Putamen (tissue), 1 donor: Measurements from ENCODE around the gene SRRM1.

Experiments used
- DNase-seq: peaks from one replicate; pipeline ENCODE4 v3.0.0-alpha.2; 2016; ENCODE audit warnings: low spot score

Gene SRRM1, protein sequence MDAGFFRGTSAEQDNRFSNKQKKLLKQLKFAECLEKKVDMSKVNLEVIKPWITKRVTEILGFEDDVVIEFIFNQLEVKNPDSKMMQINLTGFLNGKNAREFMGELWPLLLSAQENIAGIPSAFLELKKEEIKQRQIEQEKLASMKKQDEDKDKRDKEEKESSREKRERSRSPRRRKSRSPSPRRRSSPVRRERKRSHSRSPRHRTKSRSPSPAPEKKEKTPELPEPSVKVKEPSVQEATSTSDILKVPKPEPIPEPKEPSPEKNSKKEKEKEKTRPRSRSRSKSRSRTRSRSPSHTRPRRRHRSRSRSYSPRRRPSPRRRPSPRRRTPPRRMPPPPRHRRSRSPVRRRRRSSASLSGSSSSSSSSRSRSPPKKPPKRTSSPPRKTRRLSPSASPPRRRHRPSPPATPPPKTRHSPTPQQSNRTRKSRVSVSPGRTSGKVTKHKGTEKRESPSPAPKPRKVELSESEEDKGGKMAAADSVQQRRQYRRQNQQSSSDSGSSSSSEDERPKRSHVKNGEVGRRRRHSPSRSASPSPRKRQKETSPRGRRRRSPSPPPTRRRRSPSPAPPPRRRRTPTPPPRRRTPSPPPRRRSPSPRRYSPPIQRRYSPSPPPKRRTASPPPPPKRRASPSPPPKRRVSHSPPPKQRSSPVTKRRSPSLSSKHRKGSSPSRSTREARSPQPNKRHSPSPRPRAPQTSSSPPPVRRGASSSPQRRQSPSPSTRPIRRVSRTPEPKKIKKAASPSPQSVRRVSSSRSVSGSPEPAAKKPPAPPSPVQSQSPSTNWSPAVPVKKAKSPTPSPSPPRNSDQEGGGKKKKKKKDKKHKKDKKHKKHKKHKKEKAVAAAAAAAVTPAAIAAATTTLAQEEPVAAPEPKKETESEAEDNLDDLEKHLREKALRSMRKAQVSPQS

DNA sequence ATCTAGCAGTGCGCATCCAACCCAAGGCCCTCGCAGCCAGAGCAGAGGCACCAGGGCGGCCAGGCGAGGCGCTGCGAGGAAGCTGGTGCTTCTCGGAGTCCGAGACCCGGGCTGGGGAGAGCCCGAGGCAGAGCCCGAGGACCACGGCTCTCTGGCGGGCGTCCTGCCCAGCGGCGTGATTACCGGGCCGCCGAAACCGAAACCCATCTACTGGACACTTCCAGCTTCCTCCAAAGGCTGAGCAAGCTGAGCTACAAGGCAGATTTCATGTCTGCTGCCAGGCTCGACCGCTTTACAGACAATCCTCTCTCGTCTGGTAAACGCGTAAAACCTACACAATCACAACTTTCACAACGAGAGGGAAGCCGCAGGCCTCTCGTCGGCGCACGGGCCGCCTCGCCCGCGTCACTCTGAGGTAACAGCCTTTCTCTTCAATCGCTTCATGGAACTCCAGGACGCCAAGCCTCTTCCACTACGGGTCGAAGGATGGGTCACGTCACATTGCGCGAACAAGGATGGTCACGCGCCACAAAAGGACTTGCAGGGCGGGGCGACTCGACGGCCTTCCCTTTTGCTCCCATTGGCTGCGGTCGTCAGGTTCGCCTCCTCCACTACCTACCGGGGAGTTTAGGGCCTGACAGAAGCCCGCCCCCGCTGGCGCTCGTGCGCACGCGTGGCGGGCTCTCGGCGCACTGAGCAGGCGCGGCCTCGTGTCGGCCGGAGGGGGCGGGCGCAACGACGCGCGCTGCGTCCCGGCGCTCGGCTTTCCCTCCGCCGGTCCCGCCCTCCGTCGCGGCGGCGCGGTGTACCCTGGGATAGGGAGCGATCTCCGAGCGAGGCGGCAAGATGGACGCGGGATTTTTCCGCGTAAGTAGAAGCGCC, at the start of gene SRRM1:
SRRM1 (plus strand) TSS at position 822 of the 882 bp plus-strand sequence; CDS start at position 847, 25 bp downstream.
- DNase-seq, result peak; percentile 100

DNA sequence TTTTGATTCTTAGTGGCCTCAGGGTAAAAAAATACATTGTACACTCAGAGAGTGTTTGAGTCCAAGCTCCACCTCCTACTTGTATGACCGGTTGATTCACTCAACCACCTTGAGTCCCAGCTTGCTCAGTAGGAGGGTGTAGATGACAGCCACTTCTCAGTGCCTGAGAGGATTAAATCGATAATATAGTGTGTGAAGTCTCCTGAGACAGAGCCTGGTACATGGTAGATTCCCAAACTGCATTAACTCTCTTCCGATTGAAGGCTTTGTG, 48.8 kb upstream of the SRRM1 start:
- no peak for DNase-seq

DNA sequence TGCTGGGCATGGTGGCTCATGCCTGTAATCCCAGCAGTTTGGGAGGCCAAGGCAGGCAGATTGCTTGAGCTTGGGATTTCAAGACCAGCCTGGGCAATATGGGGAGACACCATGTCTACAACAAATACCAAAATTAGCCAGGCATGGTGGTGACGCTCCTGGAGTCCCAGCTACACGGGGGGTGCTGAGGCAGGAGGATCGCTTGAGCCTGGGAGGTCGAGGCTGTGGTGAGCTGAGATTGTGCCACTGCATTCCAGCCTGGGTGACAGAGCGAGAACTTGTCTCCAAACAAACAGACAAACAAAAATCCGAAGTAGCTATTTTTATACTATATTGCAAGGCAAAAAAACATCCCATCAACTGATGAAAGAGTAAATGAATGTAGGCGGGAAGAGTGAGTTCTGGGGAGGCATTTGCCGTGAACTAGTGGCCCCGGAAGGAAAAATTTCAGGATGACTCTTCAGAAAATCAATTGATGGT, 46.7 kb upstream of the SRRM1 start:
- DNase-seq, result no peak

DNA sequence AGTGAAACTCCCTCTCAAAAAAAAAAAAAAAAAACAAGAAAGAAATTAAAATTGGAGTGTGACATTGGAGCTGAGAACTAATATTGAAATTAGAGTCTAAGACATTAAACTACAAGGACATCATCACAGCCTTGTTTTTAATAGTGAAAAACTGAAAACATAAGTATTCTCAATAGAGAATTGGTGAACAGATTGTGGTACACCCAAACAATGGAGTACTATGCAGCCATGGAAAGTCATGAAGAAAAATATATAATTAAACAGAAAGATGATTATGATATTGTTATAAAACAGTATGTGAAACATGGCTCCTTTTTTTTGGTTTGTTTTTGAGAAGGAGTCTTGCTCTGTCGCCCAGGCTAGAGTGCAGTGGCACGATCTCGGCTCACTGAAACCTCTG, 43.8 kb upstream of the SRRM1 start:
- no peak for DNase-seq

DNA sequence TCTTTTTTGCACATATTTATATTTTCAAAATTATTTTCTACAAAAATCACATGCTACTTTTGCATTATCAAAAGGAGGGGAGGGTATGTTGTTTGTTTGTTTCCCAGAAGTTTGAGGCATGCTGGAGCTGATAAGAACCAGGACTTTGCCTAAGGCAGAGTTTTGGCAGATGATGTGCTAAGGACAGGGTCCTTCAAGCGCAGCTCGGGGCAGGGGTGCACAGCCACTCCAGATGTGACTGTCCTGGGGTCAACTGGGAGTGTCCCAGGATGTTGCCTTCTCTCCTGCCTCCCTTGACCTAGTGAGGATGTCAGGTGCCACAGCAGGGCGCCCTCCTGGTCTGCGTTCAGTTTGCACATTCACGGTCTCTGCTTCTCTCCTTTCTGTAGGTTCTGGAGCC, 42.6 kb upstream of the SRRM1 start:
- DNase-seq, result no peak

DNA sequence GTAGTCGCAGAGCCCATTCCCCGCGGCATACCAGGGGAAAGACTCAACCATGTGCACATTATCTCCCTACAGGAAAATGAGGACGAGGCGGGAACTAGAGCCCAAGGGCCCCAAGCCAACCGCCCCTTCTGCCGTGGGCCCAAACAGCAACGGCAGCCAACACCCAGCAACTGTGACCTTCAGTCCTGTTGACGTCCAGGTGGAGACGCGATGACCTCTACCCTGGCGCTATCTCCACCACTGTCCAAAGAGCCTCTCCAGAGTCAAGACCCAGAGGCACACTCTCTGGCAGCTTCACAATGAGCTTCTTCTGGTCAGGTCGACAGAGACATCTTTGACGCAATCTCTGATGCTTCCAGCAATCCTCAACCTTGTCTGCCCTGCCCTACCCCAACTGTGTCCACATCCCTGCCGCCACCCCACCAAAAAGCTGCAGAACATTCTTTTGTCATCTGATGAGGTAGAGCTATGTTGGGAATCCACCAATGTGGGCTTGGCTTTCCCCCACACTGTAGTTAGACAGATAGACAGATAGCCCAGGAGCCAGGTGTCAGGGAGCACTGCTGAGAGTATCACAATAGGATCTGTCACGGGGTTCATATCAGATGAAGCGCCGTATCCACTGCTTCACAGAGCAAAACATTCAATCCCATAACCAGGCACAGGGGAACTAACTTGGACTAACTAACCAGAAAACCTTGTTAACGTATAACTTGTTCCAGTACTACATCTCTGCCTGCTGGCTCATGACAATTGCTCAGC, 37.4 kb upstream of the SRRM1 start:
- no peak for DNase-seq

DNA sequence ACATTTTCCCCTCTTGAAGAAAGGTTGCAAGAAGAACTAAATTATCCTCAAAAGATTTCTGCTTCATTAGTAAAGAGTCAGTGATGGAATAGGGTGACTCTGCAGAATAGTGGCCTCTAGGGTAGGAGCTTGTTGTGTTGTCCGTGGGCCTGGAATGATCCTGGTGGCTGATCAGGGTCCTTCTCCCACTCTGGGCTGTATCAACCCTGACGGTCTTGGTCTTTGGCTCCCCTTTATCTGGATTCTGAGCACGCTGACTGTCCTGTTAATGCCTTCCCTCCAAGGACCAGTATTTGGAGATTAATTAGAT, 36.9 kb upstream of the SRRM1 start:
- no peak for DNase-seq

DNA sequence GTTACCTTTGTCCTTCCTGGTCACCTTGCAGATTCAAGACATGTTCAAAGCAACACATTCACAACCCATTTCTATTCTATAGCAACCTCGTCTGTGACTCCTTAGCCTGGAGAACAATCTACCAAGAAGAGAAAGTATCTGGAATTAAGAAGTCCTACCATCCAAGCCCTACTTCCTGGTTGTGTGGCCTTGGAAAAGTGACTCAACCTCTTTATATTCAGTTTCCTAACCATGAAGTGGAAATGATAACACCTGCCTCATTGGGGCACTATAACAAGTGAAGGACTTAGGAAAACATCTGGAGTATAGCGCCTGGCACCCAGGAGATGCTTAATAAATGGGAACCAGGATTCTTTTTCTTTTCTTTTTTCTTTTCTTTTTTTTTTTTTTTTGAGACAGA, 36.5 kb upstream of the SRRM1 start:
- no peak for DNase-seq

DNA sequence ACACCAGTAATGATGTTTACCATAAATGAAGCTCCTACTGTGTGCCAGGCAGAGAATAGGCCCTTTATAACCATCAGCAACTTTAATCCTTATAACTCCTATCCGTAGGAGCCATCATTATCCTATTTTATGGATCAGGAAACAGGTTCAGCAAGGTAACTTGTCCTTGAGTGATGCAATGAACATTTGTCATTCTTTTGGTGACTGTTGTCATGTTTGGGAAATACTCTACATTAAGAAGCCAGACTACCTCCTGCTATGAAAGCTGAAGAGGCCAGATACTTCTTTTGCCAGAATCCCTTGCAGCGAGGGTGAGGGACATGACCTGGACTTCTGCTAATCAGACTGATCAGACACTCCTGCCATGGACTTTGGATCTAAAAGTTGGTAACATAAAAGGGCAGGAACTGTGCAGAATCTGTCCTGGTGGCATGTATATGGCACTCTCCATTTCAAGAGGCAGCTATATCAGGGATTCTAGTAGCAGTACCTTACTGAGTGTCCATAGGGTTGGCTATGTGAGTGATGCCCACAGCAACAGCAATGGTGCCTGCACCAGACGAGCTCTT, 33.1 kb upstream of the SRRM1 start:
- DNase-seq, result no peak

DNA sequence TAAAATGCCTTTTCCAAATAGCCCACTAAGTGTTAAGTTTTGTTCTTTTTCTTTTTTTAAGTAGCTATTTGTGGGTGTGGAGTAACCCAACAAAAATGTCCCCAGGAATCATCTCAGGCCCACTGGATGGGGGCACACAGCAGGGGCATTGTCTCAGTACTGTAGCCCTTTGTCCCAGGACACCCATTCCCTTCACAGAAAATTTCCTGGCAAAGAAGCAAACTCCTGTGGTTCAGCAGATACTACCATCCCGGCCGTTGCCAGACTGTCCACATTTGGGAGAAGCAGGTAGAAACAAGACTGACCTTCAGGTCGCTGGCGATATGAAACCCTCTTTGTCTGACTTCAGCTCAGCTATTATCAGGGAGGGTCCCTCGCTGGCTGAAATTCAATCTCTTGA, 23.7 kb upstream of the SRRM1 start:
- DNase-seq, result peak; percentile 84

DNA sequence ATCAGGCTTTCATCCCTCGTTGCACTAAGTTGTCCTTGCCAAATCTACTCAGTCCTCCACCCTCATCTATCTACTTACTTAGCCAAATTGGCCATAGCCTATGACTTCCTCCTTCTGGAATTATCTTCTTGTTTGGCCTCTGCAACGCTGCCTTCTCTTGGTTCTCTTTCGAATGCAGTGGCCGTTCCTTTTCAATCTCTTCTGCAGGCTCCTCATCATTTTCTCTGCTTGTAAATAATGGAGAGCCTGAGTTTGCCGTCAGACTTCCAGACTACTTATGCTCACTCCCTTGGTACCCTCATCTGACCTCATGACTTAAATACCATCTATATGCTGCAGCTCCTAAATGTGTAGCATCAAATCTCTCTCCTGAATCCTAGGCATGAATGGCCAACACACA, 22.4 kb upstream of the SRRM1 start:
- no peak for DNase-seq

DNA sequence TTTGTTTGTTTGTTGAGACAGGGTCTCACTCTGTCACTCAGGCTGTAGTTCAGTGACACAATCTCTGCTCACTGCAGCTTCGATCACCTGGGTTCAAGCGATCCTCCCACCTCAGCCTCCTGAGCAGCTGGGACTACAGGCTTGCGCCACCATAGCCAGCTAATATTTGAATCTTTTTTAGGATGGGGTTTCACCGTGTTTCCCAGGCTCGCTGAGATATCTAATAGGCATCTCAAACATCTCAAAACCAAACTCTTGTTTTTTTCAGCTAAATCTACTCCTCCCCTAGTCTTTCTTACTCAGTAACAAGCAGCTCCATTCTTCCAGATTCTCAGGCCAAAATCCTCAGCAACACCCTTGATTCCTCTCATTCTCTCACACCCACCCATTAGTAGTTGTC, 22.0 kb upstream of the SRRM1 start:
- no peak for DNase-seq

DNA sequence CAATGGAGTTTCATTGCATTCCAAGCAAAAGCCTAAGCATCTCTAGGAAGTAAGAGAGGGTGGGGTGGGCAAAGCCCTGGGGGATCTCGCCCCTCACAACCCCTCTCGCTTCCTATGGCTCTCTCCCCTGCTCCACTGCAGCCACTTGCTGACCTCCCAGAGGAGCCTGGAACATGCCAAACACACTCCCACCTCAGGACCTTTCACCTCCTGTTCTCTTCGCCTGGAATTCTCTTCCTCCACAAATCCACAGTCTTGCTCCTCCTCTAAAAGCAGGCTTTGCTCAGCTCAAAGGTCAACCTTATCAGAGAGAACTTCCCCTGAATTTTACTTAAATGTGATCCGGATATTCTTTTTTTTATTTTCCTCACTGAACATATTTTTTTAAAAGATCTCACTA, 20.9 kb upstream of the SRRM1 start:
- DNase-seq, result no peak

DNA sequence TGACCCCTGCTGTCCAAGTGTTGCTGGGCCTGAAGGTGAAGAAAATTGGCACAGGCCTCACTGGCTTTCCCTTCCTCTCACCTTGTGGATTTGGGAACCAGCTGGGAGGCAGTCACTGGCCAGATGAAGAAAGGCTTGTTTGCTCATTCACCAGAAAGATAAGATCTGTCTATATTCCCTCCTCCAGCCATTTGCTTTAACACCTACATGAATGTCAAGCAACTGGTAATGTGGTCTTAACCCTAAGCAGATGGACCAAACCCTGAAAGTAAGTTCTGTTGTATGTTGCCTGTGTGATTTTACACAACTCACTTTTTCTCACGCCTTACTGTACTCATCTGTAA, 10.3 kb upstream of the SRRM1 start:
- no peak for DNase-seq

DNA sequence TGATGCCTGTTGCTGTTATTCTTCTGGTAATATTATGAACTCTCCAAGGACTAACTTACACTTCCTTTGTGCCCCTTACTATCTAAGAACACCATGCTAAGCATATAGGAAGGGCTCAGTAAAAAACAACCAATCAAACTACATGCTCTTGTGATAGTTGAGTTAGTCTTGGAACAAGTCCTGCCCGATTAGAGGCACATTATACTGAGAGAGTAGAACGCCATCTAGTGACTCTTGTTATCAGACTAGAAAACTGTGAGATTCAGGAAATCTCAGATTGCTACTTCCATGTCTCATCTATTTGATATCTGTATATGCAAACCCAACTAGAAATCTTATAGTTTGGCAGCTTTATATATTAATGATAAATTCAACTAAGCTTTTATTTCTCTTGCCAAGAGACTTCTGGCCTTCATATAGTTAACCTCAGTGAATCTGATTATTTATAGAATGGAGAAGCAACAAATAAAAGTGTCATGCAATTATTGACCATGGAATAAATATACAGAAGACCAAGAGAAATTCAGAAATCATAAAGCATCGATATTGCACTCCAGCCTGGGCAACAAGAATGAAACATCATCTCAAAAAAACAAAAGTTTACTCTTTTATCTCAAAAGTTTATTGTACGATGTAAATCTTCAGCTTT, 7.8 kb upstream of the SRRM1 start:
- peak; percentile 80 for DNase-seq

DNA sequence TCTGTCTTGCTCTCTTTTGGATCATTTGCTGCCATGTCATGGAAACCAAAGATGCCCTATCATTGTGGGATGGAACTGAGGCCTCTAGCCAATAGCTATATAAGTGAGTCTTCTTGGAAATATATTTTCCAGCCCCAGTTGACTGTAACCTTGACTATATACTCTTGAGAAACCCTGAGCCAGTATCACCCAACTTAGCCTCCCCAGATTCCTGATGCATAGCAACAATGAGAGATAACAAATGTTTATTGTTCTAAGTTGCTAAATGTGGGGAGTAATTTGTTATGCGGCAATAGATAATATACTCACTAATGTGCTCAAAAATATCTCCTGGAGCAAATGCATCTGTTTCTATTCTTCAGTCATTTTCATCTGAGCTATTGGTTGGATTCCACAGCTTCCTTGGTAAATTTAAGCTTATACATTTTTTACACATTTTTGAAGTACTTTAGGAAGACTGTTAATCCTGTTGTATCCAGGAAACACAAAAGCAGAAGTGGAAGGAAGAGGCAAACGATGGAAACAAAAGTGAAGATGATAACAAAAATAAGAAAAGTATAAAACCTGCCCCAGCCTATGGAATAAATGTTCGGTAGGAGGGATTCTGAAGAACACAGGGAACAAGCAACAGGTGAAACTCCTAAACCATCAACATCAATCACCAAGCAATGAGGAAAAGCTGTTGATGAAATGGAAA, 6.3 kb upstream of the SRRM1 start:
- DNase-seq, result no peak

DNA sequence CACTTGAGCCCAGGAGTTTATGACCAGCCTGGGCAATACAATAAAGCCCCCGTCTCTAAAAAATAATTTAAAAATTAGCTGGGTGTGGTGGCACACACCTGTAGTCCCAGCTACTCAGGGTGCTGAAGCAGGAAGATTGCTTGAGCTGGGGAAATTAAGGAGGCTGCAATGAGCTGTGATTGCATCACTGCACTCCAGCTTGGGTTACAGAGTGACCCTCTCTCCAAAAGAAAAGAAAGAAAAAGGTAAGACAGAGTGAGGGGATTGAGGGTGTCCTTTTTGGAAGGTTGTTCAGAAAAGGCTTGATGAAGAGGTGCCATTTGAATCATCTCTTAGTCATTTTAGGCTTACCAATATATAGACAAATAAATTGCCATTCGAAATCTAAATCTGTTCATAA, 4.0 kb upstream of the SRRM1 start:
- no peak for DNase-seq

DNA sequence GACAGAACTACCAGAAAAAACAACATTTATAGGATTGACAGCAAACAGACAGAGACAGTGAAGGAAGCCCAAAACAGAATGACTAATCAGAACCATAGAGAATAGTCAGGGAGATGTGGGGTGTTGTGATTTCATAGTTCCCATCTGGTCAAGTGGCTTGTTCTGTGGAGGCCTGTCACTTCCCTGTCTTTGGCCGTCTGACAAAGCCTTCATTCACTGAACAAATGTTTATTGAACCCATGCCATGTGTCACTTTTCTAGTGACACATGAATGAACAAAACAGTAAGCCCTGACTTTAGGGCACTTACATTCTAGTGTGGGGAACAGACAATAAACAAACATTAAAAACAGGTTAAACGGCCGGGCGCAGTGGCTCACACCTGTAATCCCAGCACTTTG, 3.2 kb upstream of the SRRM1 start:
- peak; percentile 69 for DNase-seq

DNA sequence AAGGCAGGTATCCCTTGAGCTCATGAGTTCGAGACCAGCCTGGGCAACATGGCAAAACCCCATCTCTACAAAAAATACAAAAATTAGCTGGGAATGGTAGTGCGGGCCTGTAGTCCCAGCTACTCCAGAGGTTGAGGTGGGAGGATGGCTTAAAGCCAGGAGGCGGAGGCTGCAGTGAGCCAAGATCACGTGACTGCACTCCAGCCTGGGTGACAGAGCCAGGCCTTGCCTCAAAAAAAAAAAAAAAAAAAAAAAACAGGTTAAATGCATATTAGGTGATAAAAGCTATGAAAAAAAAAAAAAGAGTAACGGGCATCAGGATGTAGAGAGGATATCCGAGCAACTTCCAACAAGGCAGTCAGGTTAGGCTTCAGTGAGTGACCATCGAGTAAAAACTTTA, 2.8 kb upstream of the SRRM1 start:
- no peak for DNase-seq

DNA sequence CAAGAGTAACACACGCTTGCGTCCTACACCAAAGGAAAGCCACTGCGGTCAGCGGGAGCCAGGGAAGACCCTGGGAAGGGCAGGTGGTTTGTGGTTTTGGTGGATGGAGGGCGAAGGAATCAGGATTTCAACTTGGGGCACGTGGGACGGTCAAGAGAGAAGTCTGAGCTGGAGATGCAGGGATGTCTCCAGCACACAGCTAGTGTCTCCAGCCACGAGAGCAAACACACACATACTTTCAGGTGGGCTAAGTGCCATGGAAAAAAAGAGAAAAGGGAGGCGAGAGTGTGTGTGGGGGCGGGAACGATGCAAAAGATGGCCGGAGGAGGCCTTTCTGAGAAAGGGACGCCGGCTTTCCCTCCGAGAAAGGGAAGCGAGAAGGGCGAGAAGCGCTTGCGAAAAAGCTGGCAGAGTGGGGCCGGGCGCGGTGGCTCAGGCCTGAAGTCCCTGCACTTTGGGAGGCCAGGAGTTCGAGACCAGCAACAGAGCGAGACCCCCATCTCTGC, 1.4 kb upstream of the SRRM1 start:
- DNase-seq, result no peak
